OCI-LY1 (cell line): ENCODE results near the gene MYADML2.

Experiments used
- H2AFZ ChIP-seq: fragments of 200-600 bp; sonication (generic), shearing (Covaris generic); 2 replicates; pipeline ENCODE4 v1.6.0; 2014; ENCODE audit warnings: antibody characterized with exemption, mild to moderate bottlenecking, low read length
- H3F3A ChIP-seq: fragments of 200-600 bp; sonication (generic), shearing (Covaris generic); 2 replicates; pipeline ENCODE4 v1.6.0; 2014; ENCODE audit warnings: mild to moderate bottlenecking, antibody characterized with exemption, low read length, moderate library complexity; ENCODE audit not compliant: insufficient read depth
- H3K27ac ChIP-seq: fragments of 200-600 bp; sonication (generic); 2 replicates; pipeline ENCODE4 v1.5.1; 2014; ENCODE audit warnings: low read length, mixed run types, mild to moderate bottlenecking, low read depth; ENCODE audit not compliant: poor library complexity, severe bottlenecking
- H3K27me3 ChIP-seq: fragments of 200-600 bp; sonication (generic); 2 replicates; pipeline ENCODE4 v1.6.0; 2014; ENCODE audit warnings: antibody characterized with exemption, mild to moderate bottlenecking, low read length, moderate library complexity; ENCODE audit not compliant: insufficient read depth
- H3K36me3 ChIP-seq: fragments of 200-600 bp; sonication (generic); 2 replicates; pipeline ENCODE4 v1.6.1; 2014; ENCODE audit warnings: mild to moderate bottlenecking, antibody characterized with exemption, low read length, moderate library complexity, mixed read lengths; ENCODE audit not compliant: insufficient read depth
- H3K4me1 ChIP-seq: fragments of 200-600 bp; sonication (generic); 2 replicates; pipeline ENCODE4 v1.5.1; 2014; ENCODE audit warnings: mild to moderate bottlenecking, low read length, moderate library complexity; ENCODE audit not compliant: insufficient read depth, severe bottlenecking
- H3K4me2 ChIP-seq: fragments of 200-600 bp; sonication (generic), shearing (Covaris generic); 2 replicates; pipeline ENCODE4 v1.6.1; 2014; ENCODE audit warnings: low read length
- H3K4me3 ChIP-seq: fragments of 200-600 bp; sonication (generic); 2 replicates; pipeline ENCODE4 v1.5.1; 2014; ENCODE audit warnings: low read length, low read depth, mild to moderate bottlenecking, mixed read lengths; ENCODE audit not compliant: poor library complexity, severe bottlenecking
- H3K79me2 ChIP-seq: fragments of 200-600 bp; shearing (Covaris generic); 2 replicates; pipeline ENCODE4 v1.6.1; 2016; ENCODE audit warnings: mixed run types, low read length, mixed read lengths; ENCODE audit not compliant: insufficient read depth
- H3K9ac ChIP-seq: fragments of 200-600 bp; sonication (generic), shearing (Covaris generic); 2 replicates; pipeline ENCODE4 v1.6.1; 2014; ENCODE audit warnings: mild to moderate bottlenecking, low read length, mixed read lengths
- H3K9me2 ChIP-seq: fragments of 200-600 bp; sonication (generic), shearing (Covaris generic); 2 replicates; pipeline ENCODE4 v1.6.1; 2014; ENCODE audit warnings: low read depth, mild to moderate bottlenecking, low read length, mixed read lengths
- H3K9me3 ChIP-seq: fragments of 200-600 bp; shearing (Covaris generic); 2 replicates; pipeline ENCODE4 v1.6.1; 2014; ENCODE audit warnings: low read length, mixed read lengths
- H4K20me1 ChIP-seq: fragments of 200-600 bp; sonication (generic), shearing (Covaris generic); 2 replicates; pipeline ENCODE4 v1.6.0; 2016; ENCODE audit warnings: mild to moderate bottlenecking, low read length; ENCODE audit not compliant: insufficient read depth
- CTCF ChIP-seq: fragments of 200-600 bp; sonication (generic), shearing (Covaris generic); IDR thresholded peaks from 2 replicates; pipeline ENCODE4 v1.5.1; 2017; ENCODE audit warnings: mild to moderate bottlenecking, antibody characterized with exemption, low read length, moderate library complexity, mixed read lengths
- EZH2 ChIP-seq: fragments of 200-600 bp; sonication (generic), shearing (Covaris generic); IDR thresholded peaks from 2 replicates; pipeline ENCODE4 v1.8.0; 2017; ENCODE audit warnings: borderline replicate concordance, mixed run types, mild to moderate bottlenecking, antibody characterized with exemption, low read length, moderate library complexity, mixed read lengths

The MYADML2 gene

GRCh38 chr17:81905424-81905875 lies 41.6 kb downstream of the MYADML2 start:
- TF ChIP-seq EZH2 (no peak), CTCF (no peak)

DNA sequence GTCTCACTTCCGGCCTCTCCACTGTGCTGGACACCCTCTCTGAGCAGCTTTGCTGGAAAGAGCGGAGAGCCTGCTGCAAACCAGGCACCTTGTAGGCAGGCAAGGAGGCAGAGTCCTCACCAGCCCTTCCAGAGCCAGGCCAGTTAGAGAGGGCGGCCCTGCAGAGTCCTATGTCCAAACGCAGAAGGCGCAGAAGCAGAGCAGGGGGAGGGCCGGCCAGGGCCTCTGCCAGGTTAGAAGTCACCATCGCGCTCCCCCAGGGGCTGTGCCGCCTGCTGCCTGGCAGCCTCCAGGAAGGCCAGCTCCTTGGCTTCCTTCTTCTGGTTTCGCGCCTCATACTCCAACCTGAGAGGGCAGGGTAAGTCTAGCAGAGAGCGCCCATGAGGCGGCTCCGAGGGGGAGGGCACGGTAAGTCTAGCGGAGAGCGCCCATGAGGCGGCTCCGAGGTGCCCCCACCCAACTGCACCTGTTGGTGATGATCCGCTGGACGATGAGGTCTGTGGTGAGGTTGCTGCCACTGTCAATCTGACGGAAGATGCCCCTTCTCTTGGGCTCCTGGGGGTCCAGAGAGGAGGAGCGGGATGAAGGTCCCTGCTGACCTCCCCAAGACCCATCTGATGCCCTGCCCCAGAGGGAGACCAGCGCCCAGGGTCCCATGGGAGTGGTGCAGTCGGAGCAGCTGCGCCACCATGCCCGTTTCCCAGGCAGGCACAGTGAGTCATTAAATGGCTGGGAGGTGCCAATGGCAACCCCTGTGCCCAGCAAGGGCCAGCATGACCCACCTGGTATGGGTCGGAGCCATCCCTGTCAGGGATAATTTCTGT lies 42.2 kb downstream of the MYADML2 start:
- H3F3A ChIP-seq: no peaks in the 10 kb centered on the region
- no peak overlapping the region for H3K4me2 ChIP-seq
- no peak overlapping the region for H3K9ac ChIP-seq
- no peak overlapping the region for H3K27ac ChIP-seq
- H3K4me1 ChIP-seq: peaks cover 13% of the 10 kb centered on the region
- no peaks in the 10 kb centered on the region for H3K9me3 ChIP-seq
- no peaks in the 10 kb centered on the region for H3K9me2 ChIP-seq
- H3K36me3 ChIP-seq: peaks cover 65% of the 10 kb centered on the region
- TF ChIP-seq EZH2: no peak
- TF ChIP-seq CTCF: no peak
- no peak overlapping the region for H2AFZ ChIP-seq
- peaks cover 4% of the 10 kb centered on the region; the same call in 1 of the 2 replicates for H3K27me3 ChIP-seq
- no peak overlapping the region for H3K4me3 ChIP-seq
- no peaks in the 10 kb centered on the region for H4K20me1 ChIP-seq
- no peaks in the 10 kb centered on the region for H3K79me2 ChIP-seq

More at GRCh38 chr17:81905424-81905875, 41.6 kb downstream of the MYADML2 start:
- H4K20me1 ChIP-seq: no peaks in the 10 kb centered on the region
- H3K4me1 ChIP-seq: peaks cover 19% of the 10 kb centered on the region
- H3F3A ChIP-seq: no peaks in the 10 kb centered on the region
- H3K4me3 ChIP-seq: no peak overlapping the region
- H3K27ac ChIP-seq: no peak overlapping the region
- no peak overlapping the region for H2AFZ ChIP-seq
- H3K9ac ChIP-seq: no peak overlapping the region
- peaks cover 4% of the 10 kb centered on the region; the same call in 1 of the 2 replicates for H3K27me3 ChIP-seq
- no peaks in the 10 kb centered on the region for H3K9me2 ChIP-seq
- no peaks in the 10 kb centered on the region for H3K9me3 ChIP-seq
- peaks cover 59% of the 10 kb centered on the region for H3K36me3 ChIP-seq
- no peaks in the 10 kb centered on the region for H3K79me2 ChIP-seq
- no peak overlapping the region for H3K4me2 ChIP-seq

GRCh38 chr17:81903896-81904599 lies 43.0 kb downstream of the MYADML2 start:
- Histone ChIP-seq H3F3A (no peaks in the 10 kb centered on the region), H3K9ac (no peak overlapping the region), H2AFZ (no peak overlapping the region), H3K9me2 (no peaks in the 10 kb centered on the region), H3K9me3 (no peaks in the 10 kb centered on the region), H3K36me3 (peaks cover 69% of the 10 kb centered on the region), H3K4me3 (no peak overlapping the region), H3K27me3 (peaks cover 4% of the 10 kb centered on the region; the same call in 1 of the 2 replicates), H3K79me2 (no peaks in the 10 kb centered on the region), H3K27ac (no peak overlapping the region), H3K4me1 (peaks cover 9% of the 10 kb centered on the region), H3K4me2 (no peak overlapping the region), H4K20me1 (no peaks in the 10 kb centered on the region)
- no peak for TF ChIP-seq CTCF
- TF ChIP-seq EZH2: no peak
